UCSD-AML1 (cell line): ENCODE measurements around the gene OR1E1.
A peak's percentile ranks its signal among the peaks of the same experiment; 100 is the strongest.
"Not testable (repeated sequence)": the region's sequence is repeated elsewhere in the genome, so short reads cannot be mapped to it uniquely, and the experiment has no call there.

Source experiments
- DNase-seq: peaks from one replicate; lab custom pipeline; 2025; ENCODE audit not compliant: unreplicated experiment; lab: John Stamatoyannopoulos, UW

OR1E1 gene, protein sequence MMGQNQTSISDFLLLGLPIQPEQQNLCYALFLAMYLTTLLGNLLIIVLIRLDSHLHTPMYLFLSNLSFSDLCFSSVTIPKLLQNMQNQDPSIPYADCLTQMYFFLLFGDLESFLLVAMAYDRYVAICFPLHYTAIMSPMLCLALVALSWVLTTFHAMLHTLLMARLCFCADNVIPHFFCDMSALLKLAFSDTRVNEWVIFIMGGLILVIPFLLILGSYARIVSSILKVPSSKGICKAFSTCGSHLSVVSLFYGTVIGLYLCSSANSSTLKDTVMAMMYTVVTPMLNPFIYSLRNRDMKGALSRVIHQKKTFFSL

DNA sequence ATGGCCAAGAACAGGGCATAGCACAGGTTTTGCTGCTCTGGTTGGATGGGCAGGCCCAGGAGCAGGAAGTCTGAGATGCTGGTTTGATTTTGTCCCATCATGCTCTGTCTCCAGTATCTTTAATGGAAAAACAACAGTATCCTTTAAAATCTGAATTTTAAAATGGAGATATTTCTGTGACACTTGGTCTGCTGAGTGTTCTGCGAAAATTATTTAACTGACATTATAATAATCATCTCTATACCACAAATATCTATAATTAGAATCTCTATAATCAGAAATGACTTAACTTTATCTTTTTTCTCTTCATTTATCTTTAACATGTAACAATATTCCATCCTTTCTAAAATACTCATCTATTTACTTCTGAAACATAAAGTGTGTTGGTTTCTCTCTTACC, at the start of gene OR1E1:
Gene OR1E1 (minus strand): TSS at position 101 of the 400 bp plus-strand sequence. CDS start 0 bp downstream, at position 101.
- no peak for DNase-seq

DNA sequence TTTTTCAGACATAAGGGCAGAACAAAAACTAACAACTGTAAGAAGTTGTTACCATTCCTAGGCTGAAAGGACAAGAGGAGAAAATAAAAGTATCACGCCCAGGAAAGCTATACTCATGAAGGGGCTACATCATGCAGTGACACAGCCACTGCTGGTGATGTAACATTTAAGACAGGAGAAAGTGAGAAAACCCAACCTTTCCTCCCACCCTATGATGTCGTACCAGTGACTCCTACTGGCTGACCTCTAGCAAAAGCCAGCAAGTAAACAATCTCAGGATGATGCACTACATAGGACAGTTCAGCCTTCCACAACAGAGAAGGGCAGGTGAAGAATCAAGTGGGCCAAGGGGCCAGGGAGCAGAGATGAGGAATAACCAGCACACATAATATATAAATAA, 49.4 kb upstream of the OR1E1 start:
- no peak for DNase-seq

DNA sequence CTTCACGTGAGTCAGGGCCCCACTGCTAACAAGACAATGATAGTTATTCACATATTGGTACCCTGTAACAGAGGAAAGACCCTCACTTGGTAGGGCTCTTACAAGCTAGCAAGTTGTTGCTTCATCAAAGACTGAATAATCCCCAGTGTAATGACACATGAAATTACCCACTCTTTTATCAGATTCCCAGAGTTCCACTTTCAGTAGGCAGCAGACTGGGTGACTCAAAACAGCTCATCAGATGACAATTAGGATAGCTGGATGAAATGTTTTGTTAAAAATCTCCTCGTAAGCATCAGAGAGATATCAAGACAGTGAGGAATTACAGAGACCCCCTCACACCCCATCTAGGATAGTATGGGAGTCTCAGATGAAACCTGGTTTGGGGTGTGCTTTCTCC, 42.2 kb upstream of the OR1E1 start:
- no peak for DNase-seq

DNA sequence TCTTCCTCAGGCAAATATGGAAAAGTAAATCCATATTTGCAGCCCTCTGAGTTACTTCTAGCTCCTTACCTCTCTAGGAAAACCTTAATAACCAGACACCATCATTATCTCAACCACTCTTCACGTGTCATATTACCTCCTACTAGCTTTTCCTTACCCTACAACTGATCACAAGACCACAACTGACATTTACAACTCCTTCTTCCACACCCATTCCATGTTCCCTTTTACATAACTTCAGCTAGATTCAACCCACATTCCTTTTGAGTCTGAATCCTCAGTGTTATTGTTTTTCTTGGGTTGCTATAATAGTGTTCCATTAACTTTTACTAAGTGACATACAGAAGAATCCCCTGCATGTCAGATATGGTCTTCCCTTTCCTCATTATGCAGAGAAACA, 40.2 kb upstream of the OR1E1 start:
- DNase-seq, result no peak

DNA sequence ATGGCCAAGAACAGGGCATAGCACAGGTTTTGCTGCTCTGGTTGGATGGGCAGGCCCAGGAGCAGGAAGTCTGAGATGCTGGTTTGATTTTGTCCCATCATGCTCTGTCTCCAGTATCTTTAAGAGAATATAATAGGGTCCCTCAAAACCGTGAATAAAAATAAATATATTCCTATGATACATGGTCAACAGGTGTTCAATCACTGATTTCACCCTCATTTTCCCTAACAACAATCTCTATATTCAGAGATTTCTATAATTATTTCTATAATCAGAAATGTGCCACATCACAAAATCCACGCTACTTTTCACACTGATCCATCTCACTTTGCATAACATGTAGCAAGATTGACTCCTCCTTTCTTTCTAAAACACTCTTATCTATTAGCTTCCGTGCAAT, 35.5 kb upstream of the OR1E1 start, which contains the start of gene OR1E2:
Gene OR1E2 (minus strand): TSS at position 101 of the 400 bp plus-strand sequence. CDS start 0 bp downstream, at position 101.
- no peak for DNase-seq

DNA sequence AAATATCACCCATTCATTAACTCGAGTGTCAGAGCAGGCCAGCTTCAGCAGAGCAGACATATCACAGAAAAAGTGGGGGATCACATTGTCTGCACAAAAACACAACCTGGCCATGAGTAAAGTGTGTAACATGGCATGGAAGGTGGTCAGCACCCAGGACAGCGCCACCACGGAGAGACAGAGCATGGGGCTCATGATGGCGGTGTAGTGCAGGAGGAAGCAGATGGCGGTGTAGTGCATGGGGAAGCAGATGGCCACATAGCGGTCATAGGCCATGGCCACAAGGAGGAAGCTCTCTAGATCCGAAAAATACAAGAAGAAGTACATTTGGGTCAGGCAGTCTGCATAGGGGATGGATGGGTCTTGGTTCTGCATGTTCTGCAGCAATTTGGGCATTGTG, 35.0 kb upstream of the OR1E1 start:
- DNase-seq, result peak; percentile 80

DNA sequence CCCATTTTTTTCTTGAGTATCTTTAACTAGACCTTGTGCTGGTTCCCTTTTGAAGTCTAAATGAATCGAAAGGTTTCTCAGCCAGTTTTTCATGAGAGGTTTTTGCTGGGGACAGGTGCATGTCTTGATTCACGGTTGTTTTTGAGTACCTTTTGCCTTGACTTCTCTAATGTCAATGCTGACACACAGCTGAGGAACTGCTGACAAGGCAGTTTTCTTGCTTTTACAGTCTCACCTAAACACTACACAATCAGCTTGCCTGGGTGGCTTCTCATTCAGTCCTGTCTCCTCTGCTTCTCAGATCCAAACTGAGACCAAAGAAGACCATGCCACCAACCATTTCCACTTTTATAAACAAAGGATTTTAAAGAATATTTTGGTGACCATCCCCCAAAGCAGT, 20.0 kb upstream of the OR1E1 start:
- no peak for DNase-seq

DNA sequence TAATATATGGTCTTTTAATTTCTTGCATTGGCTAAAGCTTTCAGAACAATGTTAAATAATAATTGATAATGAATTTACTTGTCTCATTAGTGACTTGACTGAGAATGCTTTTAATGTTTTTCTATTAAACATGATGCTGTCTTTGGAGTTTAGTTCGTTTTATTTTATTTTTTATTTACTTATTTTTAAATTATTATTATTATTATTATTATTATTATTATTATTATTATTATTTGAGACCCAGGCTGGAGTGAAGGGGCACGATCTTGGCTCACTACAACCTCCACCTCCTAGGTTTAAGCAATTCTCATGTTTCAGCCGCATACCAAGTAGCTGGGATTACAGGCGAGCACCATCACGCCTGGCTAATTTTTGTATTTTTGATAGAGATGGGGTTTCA, 17.4 kb upstream of the OR1E1 start:
- DNase-seq, result no peak

DNA sequence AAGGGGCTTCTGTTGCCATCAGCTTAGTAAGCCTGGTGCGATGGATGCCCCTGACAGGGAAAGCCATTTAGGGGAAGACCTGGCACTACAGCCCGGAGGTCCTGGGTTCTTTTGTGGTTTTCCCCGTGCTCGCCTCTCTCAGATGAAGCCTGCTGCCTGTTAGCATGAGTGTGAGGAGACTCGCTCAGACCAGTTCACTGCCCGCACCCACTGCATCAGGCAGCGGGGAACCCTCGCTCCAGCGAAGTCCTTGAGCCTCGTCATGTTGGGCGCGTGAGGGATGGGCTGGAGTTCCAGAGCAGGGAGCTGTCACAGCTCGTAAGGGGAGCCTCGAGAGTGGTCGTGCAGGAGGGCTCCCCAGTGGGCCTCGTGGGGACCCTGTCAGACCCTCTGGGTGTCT, 14.0 kb upstream of the OR1E1 start:
- not testable (repeated sequence) for DNase-seq

DNA sequence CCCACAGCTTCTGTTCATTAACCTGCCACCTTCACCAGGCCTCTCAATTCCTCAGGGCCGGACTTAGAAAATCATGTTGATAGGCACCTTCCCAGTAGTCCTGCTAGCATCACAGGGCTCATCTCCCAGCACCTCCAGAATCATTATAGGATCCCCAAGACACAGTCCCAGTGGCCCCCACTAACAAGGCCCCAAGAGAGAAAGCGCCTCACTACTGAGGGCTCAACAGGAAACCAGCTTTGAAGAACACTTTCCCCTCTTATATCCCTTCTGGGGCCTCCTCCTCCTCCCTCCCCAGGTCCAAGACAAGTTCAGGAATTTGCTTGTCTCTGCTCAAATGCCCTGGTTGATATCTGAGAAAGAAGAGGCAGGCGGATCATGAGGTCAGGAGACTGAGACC, 12.9 kb upstream of the OR1E1 start, which contains the start of gene OR3A3:
Gene OR3A3 (plus strand): TSS at position 301 of the 400 bp plus-strand sequence.
- no peak for DNase-seq

DNA sequence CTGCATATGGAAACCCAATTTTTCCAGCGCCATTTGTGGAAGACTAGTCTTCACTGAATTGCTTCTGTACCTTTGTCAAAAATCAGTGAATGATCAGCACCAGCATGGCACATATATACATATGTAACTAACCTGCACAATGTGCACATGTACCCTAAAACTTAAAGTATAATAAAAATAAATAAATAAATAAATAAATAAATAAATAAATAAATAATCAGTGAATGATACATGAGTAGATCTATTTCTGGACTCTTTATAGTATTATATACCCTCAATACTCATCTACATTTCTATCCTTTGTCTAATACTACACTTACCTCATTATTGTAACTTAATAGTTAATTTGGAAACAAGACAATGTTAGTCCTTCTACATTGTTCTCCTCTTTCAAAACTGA, 5.6 kb upstream of the OR1E1 start:
- not testable (repeated sequence) for DNase-seq

DNA sequence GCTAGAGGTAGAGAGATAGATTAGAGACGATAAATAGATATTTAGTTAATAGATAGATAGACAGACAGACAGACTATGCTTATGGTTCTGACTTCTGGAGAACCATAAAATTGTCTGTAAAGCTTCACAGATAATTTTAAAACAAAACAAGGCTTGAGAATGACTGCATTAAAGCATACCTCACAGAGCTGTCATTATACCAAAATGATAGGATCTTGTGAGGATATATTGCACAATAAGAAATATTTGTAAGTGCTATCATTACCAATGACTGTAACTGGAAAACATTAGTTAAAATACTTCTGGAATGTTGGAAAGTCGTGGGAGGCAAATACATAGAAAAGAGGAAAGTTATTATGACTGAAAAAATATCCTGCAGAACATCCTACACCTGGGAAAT, 3.6 kb upstream of the OR1E1 start:
- no peak for DNase-seq

DNA sequence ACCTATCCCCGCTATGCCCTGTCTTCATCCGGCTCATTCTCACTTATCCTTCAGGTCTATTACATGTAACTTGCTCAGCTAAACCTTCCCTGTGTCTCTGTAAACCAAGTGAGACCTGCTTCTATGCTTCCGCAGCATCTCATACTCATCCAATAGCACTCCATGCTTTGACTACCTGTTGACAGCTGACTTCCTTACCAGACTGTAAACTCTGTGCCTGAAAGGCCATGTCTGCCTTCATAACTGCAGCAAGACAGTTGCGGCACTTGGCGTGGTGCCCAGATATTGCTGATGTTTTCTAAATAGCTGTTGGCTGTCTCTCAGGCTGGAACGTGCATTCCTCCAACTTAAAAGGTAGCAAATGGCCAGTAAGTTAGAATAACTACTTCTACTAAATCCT, 1.8 kb upstream of the OR1E1 start:
- no peak for DNase-seq

DNA sequence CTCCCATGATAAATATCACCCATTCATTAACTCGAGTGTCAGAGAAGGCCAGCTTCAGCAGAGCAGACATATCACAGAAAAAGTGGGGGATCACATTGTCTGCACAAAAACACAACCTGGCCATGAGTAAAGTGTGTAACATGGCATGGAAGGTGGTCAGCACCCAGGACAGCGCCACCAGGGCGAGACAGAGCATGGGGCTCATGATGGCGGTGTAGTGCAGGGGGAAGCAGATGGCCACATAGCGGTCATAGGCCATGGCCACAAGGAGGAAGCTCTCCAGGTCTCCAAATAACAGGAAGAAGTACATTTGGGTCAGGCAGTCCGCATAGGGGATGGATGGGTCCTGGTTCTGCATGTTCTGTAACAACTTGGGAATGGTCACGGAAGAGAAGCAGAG, 409 bp downstream of the OR1E1 start:
- peak; percentile 59 for DNase-seq

DNA sequence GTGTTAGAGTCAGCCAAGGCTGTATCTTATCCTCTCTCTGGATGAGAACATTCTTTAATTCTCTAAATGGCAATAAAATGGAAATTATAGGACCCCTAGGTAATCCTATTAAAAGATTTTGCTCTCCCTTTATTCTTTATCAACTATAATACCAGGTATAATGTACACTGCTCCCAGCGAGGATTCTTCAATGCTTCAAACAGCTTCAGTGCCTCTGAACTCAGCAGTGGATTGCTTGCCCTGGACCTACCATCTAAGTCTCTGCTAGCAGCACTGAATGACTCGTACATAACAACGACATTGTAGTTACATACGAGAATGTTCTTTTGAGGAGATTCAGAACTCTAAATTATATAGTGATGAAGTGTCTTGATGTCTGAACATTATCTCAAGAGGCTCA, 8.4 kb downstream of the OR1E1 start:
- no peak for DNase-seq

DNA sequence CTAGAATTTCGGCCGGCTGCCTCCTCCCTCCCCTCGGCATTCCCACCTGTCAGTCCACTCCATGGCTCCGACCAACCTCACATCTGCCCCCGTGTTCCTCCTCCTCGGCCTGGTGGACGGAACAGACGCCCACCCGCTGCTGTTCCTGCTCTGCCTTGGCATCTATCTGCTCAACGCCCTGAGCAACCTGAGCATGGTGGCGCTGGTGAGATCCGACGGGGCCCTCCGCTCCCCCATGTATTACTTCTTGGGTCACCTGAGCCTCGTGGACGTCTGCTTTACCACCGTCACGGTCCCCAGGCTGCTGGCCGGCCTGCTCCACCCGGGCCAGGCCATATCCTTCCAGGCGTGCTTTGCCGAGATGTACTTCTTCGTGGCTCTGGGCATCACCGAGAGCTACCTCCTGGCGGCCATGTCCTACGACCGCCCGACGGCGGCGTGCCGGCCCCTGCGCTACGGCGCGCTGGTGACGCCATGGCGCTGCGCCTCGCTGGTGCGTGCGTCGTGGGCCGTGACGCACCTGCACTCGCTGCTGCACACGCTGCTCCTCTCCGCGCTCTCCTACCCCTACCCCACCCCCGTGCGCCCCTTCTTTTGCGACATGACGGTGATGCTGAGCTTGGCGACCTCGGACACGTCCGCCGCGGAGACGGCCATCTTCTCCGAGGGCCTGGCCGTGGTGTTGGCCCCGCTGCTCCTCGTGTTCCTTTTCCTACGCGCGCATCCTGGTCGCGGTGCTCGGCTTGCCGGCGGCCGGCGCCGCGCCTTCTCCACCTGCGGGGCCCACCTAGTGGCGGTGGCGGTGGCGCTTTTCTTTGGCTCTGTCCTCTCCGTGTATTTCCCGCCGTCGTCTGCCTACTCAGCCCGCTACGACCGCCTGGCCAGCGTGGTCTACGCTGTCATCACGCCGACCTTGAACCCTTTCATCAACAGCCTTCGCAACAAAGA, 12.1 kb downstream of the OR1E1 start, which contains the start of gene OR3A2:
Gene OR3A2 (minus strand): TSS at position 440 of the 948 bp plus-strand sequence.
- DNase-seq, result no peak

DNA sequence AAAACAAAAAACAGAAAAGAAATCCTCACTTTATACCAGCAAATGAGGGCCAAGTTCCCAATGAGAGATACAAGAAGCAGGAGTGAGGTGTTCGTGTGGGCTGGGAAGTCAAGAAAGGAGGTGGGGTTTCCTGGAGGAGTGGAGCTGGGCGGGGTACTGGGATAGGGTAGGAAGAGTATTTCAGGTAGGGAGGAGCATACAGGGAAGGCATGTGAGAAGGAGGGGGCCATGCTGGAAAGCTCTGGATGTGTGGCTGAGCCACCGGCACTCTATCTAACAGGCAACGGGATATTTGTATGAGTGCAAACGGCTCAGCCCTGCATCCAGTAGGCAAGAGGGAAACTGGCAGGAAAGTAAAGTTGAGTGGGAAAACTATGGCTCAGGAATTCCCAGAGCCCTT, 16.3 kb downstream of the OR1E1 start:
- DNase-seq, result no peak

DNA sequence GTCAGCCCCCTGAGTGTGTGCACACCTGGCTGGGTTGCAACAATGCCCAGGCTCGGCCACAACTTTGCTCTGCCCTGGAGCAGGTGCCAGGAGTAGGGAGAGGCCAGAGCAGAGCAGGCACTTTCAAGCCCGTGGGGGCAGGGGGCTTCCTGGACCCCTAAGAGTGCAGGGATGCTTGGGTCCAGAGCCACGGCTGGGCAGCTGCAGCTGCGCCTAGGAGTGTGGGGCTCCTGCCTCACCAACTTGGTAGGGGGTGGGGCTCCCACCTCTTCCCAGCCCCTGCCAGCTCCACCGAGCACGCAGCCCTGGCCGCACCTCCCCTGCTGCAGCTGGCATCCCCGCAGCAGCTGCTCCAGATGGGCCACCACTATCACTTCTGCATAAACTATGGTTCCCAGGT, 19.9 kb downstream of the OR1E1 start:
- no peak for DNase-seq

DNA sequence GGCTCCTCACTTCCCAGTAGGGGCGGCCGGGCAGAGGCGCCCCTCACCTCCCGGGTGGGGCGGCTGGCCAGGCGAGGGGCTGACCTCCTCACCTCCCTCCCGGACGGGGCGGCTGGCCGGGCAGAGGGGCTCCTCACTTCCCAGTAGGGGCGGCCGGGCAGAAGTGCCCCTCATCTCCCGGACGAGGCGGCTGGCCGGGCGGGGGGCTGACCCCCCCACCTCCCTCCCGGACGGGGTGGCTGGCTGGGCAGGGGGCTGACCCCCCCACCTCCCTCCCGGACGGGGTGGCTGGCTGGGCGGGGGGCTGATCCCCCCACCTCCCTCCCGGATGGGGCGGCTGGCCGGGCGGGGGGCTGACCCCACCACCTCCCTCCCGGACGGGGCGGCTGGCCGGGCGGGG, 27.0 kb downstream of the OR1E1 start:
- DNase-seq, result not testable (repeated sequence)
